IPS DF 6.9 (cell line): ENCODE results near the gene ADNP2.

ENCODE experiments used
- DNase-seq: peaks from one replicate; pipeline ENCODE4 v3.0.0-alpha.2; 2013; ENCODE audit warnings: low read depth, low spot score
- H3K27ac ChIP-seq: one replicate; pipeline ENCODE4 v1.5.1; 2013; ENCODE audit warnings: low read length, control low read depth
- H3K27me3 ChIP-seq: 2 replicates; pipeline ENCODE4 v1.6.1; 2013; ENCODE audit warnings: mild to moderate bottlenecking, low read length; ENCODE audit not compliant: control insufficient read depth, insufficient read depth
- H3K36me3 ChIP-seq: 2 replicates; pipeline ENCODE4 v1.6.1; 2013; ENCODE audit warnings: low read length; ENCODE audit not compliant: control insufficient read depth, insufficient read depth
- H3K4me1 ChIP-seq: 2 replicates; pipeline ENCODE4 v1.6.1; 2013; ENCODE audit warnings: low read length; ENCODE audit not compliant: control insufficient read depth, insufficient read depth
- H3K4me3 ChIP-seq: 2 replicates; pipeline ENCODE4 v1.5.1; 2013; ENCODE audit warnings: mild to moderate bottlenecking, low read length
- H3K9me3 ChIP-seq: 2 replicates; pipeline ENCODE4 v1.6.1; 2013; ENCODE audit warnings: low read length, inconsistent platforms; ENCODE audit not compliant: control insufficient read depth, insufficient read depth
- WGBS: extraction: QIAGEN DNeasy Blood & Tissue Kit; methylation state at CpG from one replicate; pipeline ENCODE4 v1.1.7; 2013; ENCODE audit warnings: mixed read lengths, missing lambda C conversion rate; ENCODE audit not compliant: insufficient read length, insufficient coverage; 5-methylcytosine and 5-hydroxymethylcytosine counted together

The ADNP2 gene

DNA sequence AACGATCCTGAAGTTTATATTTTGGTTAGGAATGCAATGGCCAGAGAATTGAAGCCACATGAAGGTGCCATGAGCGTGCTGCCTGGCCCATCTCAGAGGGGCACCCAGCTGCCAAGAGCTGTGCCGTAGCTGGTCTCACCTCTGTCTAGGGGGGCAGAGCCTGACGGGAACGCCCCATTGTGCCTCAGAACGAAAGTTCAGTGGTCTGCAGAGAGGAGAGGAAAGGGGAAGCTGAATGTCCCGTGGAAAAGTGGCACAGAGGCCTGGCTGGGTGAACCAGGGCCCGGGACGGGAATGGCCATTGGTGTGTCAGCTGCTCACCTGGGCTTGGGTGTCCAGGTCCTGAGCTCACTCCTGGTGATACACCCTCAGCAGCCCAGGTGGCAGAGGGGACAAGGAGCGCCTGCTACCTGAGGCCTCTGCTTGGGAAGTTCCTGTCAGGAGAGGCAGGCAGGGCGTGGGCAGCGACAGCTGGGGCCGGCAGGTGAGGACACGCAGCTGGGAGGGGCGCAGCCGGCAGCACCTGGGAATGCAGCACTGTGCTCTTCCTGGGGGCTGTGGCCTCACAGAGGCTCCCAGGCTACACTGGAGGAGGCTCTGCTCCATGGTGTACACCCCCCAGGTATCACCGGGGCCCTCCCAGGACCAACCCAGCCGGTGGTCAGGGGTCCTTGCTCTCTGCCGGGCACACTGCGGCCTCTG, 70.9 kb downstream of the ADNP2 start:
- H3K27ac ChIP-seq, result no peak overlapping the region
- H3K9me3 ChIP-seq, result no peaks in the 10 kb centered on the region
- WGBS, result no CpG with 5 or more reads among the region's 20 CpGs
- no peaks in the 10 kb centered on the region for H3K36me3 ChIP-seq
- H3K27me3 ChIP-seq, result no peaks in the 10 kb centered on the region
- no peak overlapping the region for H3K4me3 ChIP-seq
- DNase-seq, result no peak
- H3K4me1 ChIP-seq, result peaks cover 2% of the 10 kb centered on the region; the same call in 1 of the 2 replicates

DNA sequence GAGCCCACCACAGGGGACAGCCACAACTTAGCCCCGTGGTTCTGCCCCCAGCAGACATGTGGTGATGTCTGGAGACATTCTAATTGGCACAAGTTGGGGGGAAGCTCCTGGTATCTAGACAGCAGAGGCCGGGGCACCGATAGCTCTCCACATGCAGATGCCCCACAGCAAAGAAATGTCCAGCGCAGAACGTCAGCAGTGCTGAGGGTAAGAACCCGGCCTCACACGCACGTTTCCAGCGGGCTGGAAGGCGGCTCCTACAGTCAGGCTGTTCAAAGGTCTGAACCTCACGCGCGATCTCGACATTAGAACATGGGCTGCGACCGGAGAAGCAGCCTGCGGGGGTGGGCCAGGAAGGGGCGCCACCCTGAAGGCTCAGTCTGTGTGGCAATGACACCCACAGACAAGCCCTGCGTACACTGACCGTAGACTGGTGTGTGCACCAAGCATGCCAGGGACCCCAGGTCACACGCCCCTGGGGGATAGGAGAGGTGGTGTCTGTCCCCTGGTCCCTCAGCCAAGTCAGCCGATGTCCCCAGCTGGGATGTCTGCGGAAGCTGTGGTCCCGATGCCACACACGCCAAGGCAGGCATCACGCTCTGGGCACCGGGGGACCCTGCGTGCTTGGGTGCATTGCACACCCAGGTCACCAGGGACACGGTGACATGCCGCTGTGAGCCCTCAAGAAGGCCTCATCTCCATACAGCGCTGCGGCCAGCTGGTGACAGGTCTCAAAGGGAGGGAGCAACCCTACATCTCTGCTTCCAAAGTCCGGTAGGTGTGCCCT, 71.9 kb downstream of the ADNP2 start:
- H3K36me3 ChIP-seq, result no peaks in the 10 kb centered on the region
- H3K4me1 ChIP-seq, result peaks cover 2% of the 10 kb centered on the region; the same call in 1 of the 2 replicates
- no peaks in the 10 kb centered on the region for H3K27me3 ChIP-seq
- H3K4me3 ChIP-seq, result no peak overlapping the region
- H3K27ac ChIP-seq, result no peak overlapping the region
- DNase-seq, result no peak
- no CpG with 5 or more reads among the region's 33 CpGs for WGBS
- no peaks in the 10 kb centered on the region for H3K9me3 ChIP-seq

DNA sequence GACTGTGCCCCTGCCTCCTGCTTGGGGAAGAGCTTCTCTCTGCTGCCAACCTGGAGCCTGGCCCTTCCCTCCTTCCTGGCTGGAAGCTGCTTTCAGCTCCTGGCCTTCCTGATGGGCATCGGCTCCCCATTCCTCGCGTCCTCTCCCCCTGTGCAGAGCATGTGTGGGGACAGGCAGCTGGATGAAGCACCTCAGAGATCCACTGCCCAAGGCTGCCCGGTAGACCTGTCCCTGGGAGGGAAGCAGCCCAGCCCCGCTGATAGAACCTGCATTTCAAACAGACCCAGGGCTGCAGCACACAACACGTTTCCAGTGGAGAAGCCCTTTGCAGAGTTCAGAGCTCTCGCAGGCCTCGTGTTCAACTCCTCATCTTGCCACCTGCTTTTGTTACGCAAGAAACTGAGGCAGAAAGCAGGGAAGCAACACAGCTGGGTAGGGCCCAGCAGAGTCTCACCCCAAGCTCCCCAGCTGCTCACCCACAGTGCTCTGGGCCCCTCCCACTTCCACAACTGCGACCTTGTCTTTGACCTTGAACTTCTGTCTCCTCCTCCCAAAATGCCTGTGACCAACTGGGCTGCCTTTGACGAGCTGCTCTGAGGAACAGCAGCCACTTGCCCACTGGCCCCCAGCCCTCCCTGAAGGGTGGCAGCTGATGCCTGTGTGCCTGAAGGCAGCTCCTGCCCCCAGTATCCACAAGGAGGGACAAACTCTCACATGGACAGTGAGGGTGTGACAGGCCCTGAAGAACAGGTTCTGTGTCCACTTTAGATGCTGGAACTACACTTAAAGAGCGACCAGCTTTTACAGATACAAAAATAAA, 72.8 kb downstream of the ADNP2 start:
- DNase-seq, result no peak
- Histone ChIP-seq H3K4me3 (no peak overlapping the region), H3K9me3 (no peaks in the 10 kb centered on the region), H3K36me3 (no peaks in the 10 kb centered on the region), H3K27me3 (no peaks in the 10 kb centered on the region), H3K27ac (no peak overlapping the region), H3K4me1 (peaks cover 2% of the 10 kb centered on the region; the same call in 1 of the 2 replicates)
- no CpG with 5 or more reads among the region's 12 CpGs for WGBS

DNA sequence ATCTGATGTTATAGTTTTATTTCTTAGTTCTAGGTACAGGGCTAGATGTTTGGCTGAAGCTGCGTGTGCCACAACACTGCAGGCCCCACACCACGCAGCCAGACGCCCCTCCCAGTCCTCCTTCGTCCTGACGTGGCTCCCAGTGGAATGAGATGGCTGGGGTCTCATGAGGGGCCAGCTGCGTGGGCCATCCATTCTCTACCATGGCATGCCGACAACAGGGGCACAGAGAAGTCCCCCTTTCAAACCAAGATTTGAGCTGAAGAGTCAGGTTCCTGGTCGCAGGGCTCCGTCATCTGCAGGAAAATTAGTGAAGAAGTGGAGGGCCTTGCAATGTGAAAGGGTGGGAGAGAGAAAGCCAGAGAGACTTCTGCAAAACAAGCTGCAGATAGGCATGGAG, 73.8 kb downstream of the ADNP2 start:
- WGBS, result no CpG with 5 or more reads among the region's 9 CpGs
- no peak overlapping the region for H3K27ac ChIP-seq

DNA sequence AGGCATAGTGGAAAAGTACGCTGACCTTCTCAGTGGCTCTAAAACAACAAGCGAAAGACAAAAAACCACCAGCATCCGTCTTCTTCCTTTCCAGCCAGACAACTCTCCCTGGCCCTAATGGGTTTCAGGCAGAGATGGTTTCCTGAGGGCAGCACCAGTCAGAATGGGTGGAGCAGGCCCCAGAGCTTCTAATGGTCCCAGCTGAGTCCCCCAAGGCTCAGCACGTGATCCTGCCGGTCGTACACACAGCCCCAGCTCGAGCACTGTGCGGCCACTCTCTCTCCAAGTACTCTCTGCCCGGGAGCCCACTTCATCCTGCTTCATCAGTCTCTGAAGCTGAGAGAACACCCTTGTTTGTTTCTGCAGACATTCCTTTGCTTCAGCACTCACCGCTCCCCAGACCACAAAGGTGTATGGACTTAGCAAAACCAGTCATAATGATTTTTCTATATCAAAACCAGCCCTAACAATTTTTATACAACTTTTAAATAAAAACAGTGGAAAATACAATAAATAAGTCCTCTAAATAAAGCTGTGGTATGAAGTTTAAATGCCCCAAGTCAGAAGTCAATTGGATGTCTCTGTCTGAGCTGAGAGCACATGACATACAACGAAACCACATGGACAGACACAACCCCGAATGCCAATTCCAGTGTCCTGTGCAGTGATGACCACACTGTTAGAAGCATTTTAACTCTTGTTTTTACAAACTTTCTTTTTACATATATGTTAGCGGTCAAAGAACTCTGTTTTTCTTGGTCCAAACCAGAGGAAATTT, 74.4 kb downstream of the ADNP2 start:
- Histone ChIP-seq H3K27me3 (no peaks in the 10 kb centered on the region), H3K36me3 (no peaks in the 10 kb centered on the region), H3K4me3 (no peak overlapping the region), H3K9me3 (no peaks in the 10 kb centered on the region), H3K27ac (no peak overlapping the region), H3K4me1 (peaks cover 2% of the 10 kb centered on the region; the same call in 1 of the 2 replicates)
- no CpG with 5 or more reads among the region's 13 CpGs for WGBS
- no peak for DNase-seq

More for the DNA sequence above, 73.8 kb downstream of the ADNP2 start:
- peaks cover 2% of the 10 kb centered on the region; the same call in 1 of the 2 replicates for H3K4me1 ChIP-seq
- H3K27me3 ChIP-seq, result no peaks in the 10 kb centered on the region
- no peaks in the 10 kb centered on the region for H3K36me3 ChIP-seq
- no peak for DNase-seq
- H3K9me3 ChIP-seq, result no peaks in the 10 kb centered on the region
- H3K4me3 ChIP-seq, result no peak overlapping the region

DNA sequence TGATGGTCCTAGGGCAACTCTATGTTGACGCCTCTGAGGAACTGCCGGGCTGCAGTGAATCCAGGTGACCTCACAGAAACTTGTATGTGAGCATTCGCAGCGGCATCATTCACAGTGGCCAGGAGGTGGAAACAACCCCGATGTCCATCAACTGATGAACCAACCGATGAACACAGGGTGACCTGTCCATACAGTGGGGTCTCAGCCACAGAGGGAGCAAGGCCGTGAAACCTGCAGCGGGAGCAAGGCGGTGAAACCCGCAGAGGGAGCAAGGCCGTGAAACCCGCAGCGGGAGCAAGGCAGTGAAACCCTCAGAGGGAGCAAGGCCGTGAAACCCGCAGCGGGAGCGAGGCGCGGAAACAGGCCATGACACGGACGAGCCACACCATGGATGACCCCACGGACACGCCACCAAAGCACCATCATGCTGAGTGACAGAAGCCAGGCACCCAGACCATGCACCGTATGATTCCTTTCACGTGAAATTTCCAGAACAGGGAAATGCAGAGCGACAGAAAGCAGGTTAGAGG, 75.2 kb downstream of the ADNP2 start:
- Histone ChIP-seq H3K27me3 (no peaks in the 10 kb centered on the region), H3K27ac (no peak overlapping the region), H3K9me3 (no peaks in the 10 kb centered on the region), H3K4me3 (no peak overlapping the region), H3K36me3 (no peaks in the 10 kb centered on the region), H3K4me1 (peaks cover 2% of the 10 kb centered on the region; the same call in 1 of the 2 replicates)
- no CpG with 5 or more reads among the region's 26 CpGs for WGBS
- DNase-seq, result no peak

DNA sequence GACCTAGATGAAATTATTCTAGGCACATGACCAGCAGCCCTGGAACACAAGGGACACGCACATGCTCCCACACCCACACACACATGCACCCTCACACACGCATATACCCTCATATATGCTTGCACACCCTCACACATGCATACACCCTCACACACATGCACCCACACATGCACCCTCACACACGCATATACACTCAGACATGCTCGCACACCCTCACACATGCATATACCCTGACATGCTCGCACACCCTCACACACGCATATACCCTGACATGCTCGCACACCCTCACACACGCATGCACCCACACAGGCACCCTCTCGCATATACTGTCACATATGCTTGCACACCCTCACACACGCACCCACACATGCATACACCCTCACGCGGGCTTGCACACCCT, 76.5 kb downstream of the ADNP2 start:
- H3K27me3 ChIP-seq, result no peaks in the 10 kb centered on the region
- H3K36me3 ChIP-seq, result no peaks in the 10 kb centered on the region
- peaks cover 2% of the 10 kb centered on the region; the same call in 1 of the 2 replicates for H3K4me1 ChIP-seq
- no peaks in the 10 kb centered on the region for H3K9me3 ChIP-seq
- H3K4me3 ChIP-seq, result no peak overlapping the region
- no peak overlapping the region for H3K27ac ChIP-seq
- WGBS, result no CpG with 5 or more reads among the region's 12 CpGs
- DNase-seq, result no peak

DNA sequence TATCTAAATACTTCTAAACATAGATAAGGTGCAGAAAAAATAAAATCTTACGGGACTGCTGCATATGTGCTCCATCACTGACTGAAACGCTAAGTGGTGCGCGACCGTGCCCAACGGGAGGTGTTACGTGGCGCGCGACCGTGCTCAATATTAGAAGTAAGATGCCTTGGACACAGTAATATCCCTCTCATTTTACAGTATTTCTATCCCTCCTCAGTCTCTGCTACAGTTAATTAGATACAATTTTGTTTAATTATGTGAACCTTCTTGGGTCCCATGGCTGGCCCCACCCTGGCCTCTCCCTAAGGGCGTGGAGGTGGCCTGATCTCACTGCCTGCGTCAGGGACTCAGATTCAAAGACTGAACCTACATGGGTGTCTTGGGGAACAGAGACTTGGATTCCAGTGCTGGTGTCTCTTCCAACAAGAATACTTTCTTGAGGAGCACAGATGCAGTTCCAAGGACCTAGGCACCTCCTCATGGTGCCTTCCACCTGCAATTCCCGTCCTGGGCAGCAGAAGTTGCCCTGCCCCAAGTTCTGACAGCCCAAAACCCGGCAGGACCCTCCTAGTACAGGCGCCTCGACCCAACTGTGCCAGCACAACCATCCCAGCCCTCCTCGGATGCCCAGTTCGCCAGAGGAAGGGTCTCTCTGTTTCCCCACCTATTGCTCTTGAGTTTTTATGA, 79.0 kb downstream of the ADNP2 start:
- H3K9me3 ChIP-seq, result no peaks in the 10 kb centered on the region
- H3K36me3 ChIP-seq, result no peaks in the 10 kb centered on the region
- H3K27me3 ChIP-seq, result no peaks in the 10 kb centered on the region
- DNase-seq, result no peak
- WGBS, result no CpG with 5 or more reads among the region's 19 CpGs
- H3K4me3 ChIP-seq, result no peak overlapping the region
- no peak overlapping the region for H3K27ac ChIP-seq
- no peaks in the 10 kb centered on the region for H3K4me1 ChIP-seq

DNA sequence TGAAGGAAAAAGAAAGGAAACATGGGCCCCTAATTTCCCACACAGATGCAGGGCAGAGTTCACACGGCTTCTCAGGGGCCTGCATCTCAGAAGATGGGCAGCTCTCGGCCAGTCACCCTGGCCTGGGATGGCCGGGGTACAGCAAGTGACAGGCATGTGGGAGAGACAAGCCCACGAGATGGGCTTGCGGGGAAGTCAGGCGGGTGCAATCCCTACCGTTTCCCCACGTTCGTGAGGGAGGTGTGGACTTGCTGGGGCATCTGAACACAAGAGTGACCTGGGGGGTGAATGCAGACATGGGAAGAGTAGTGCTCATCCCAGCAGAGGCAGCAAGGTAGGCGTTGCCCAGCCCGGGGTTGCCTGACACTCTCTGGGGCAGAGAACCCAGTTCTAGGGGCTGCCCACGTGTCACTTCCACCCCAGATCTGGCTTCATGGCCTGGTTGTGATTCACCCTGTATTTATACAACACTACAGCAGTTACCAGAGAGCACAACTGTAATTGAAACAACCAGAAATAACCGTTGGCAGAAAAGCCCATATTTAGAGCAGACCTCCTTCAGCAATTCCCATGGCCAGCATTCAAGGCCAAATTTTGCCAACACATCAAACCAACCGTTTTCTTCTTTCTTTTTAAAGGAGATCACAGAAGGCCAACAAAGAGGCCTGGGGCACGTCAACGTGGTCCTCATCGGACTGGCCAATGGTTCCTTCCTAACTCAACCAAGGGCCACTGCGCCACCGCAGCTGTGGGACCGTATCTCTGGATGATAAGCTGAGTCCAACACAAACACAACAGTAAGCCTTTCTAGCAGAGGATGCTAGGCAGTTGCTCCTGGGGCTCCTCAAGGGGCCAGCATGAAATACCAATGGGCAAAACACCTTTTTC, 79.8 kb downstream of the ADNP2 start:
- Histone ChIP-seq H3K36me3 (no peaks in the 10 kb centered on the region), H3K4me1 (no peaks in the 10 kb centered on the region), H3K27ac (no peak overlapping the region), H3K4me3 (no peak overlapping the region), H3K9me3 (no peaks in the 10 kb centered on the region), H3K27me3 (no peaks in the 10 kb centered on the region)
- no peak for DNase-seq
- no CpG with 5 or more reads among the region's 20 CpGs for WGBS
